Endodermal cell (in vitro differentiated cells): ENCODE data around the gene PRPSAP1. TPM values are rescaled to one million over a fixed set of nuclear protein-coding genes. Genes with fewer than 3 reads are reported as not detected.
"Not testable (repeated sequence)": the region's sequence is repeated elsewhere in the genome, so short reads cannot be mapped to it uniquely, and the experiment has no call there.

Experiments
- DNase-seq: peaks from one replicate; pipeline ENCODE4 v3.0.0-alpha.2; 2017
- H3K27ac ChIP-seq: 2 replicates; pipeline ENCODE4 v1.5.1; 2013; ENCODE audit warnings: mild to moderate bottlenecking, low read depth, low read length, moderate library complexity
- H3K27me3 ChIP-seq: 2 replicates; pipeline ENCODE4 v1.6.1; 2013; ENCODE audit warnings: mild to moderate bottlenecking, low read length, moderate library complexity; ENCODE audit not compliant: insufficient read depth, control insufficient read depth, poor library complexity, severe bottlenecking
- H3K36me3 ChIP-seq: 2 replicates; pipeline ENCODE4 v1.7.0; 2013; ENCODE audit warnings: mild to moderate bottlenecking, low read length, moderate library complexity; ENCODE audit not compliant: control insufficient read depth, insufficient read depth
- H3K4me1 ChIP-seq: one replicate; pipeline ENCODE4 v1.7.0; 2013; ENCODE audit warnings: low read length; ENCODE audit not compliant: control insufficient read depth, insufficient read depth
- H3K4me3 ChIP-seq: 2 replicates; pipeline ENCODE4 v1.5.1; 2013; ENCODE audit warnings: mild to moderate bottlenecking, low read length, moderate library complexity
- H3K9ac ChIP-seq: 2 replicates; pipeline ENCODE4 v1.6.1; 2013; ENCODE audit warnings: mild to moderate bottlenecking, low read length, moderate library complexity; ENCODE audit not compliant: poor library complexity, severe bottlenecking; ENCODE audit errors: extremely low read depth
- H3K9me3 ChIP-seq: 2 replicates; pipeline ENCODE4 v1.6.1; 2013; ENCODE audit warnings: mild to moderate bottlenecking, low read length, moderate library complexity; ENCODE audit not compliant: control insufficient read depth
- H3K27ac Mint-ChIP-seq: 2 replicates; pipeline ENCODE4 v1.8.0; 2020; ENCODE audit warnings: mixed read lengths
- H3K27me3 Mint-ChIP-seq: 2 replicates; pipeline ENCODE4 v1.8.0; 2021; ENCODE audit warnings: mild to moderate bottlenecking, mixed read lengths; ENCODE audit not compliant: insufficient read depth
- H3K36me3 Mint-ChIP-seq: 2 replicates; pipeline ENCODE4 v1.8.0; 2020; ENCODE audit warnings: low read depth, mixed read lengths
- H3K4me1 Mint-ChIP-seq: 2 replicates; pipeline ENCODE4 v1.8.0; 2020; ENCODE audit warnings: mixed read lengths
- H3K4me3 Mint-ChIP-seq: 2 replicates; pipeline ENCODE4 v1.8.0; 2020; ENCODE audit warnings: mild to moderate bottlenecking, moderate library complexity, mixed read lengths
- H3K9me3 Mint-ChIP-seq: 2 replicates; pipeline ENCODE4 v1.8.0; 2020; ENCODE audit warnings: mild to moderate bottlenecking, mixed read lengths
- WGBS, 2 experiments: methylation state at CpG; one replicate each; pipeline versions ENCODE4 v1.1.5 to v1.1.7; 2013; ENCODE audit warnings: missing lambda C conversion rate in 2 of 2, mixed read lengths in 1 of 2; ENCODE audit not compliant: insufficient coverage in 1 of 2, insufficient read length in 1 of 2; 5-methylcytosine and 5-hydroxymethylcytosine counted together
- total RNA-seq, 2 donors: library from RNA; stranded (reverse); fragmentation: NEBNext Ultra II Directional in 1 of 2; extraction: Animal tissue kit (Norgen Biotek cat#: 25700) in 1 of 2; gene quantifications; 2 replicates in 1 of 2; 3 replicates in 1 of 2; pipeline ENCODE4 v1.2.1, GENCODE V29; 2021
- TF ChIP-seq, protein P1 (sequence below): fragments of 200-600 bp; sonication (generic); conservative IDR thresholded peaks from 2 replicates; pipeline ENCODE4 v1.5.0; 2021; ENCODE audit warnings: antibody characterized with exemption, mild to moderate bottlenecking

The PRPSAP1 gene
- total RNA-seq, 2 donors from 2014 or later: 60.9 to 89.8 TPM

DNA sequence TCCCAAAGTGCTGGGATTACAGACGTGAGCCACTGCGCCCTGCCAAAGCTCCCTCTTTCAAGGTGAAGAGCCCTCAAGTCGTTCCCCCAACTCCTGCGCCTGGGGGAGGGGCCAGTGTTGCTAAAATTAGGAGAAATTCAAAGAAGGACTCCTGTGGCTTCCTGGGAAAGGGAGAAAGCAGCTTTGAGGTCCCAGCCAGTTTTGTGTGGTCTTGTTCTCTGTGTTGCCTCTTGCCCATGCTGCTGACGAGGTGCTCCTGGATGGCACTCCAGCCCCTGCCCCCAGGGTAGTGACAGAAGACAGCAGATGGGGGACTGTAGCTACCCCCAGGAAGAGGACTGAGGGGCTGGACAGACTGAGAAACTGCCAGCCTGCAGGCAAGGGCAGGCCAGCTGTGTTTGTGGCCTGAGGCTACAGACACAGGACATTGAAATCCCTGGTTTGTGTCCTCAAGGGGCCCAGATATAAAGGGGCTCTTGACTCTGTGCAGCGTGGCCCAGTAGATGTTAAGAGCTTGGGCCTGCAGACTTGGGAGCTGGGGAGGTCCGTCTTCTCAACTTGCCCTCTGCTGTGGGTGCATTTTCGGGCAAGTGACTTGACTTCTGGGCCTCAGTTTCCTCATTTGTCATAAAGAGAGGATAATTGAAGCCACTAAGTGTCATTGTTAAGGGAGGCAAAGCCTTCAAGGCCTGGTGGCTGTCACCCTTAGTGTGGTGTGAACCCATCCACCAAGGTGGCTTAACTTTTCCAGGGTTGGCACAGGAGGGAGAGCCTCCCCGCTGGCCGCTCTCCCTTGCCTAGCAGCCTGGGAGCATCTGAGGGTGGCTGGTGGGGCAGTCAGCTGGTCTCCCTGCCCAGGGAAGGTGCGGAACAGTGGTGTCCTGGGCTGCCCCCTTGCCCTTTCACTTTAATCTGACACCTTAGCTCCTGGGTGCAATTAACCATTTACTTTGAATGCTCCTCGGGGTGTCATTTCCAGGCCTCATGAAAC lies 84.4 kb downstream of the PRPSAP1 start:
- Mint-ChIP-seq H3K27ac (peak overlapping the region; percentile 72), H3K4me1 (peaks cover 18% of the 10 kb centered on the region), H3K9me3 (no peaks in the 10 kb centered on the region), H3K27me3 (no peaks in the 10 kb centered on the region), H3K4me3 (no peak overlapping the region), H3K36me3 (peaks cover 14% of the 10 kb centered on the region)
- H3K4me1 ChIP-seq: peaks cover 19% of the 10 kb centered on the region
- 90 to 95% methylated on average over 9 to 12 of the region's 12 CpGs for WGBS, 2 experiments
- TF ChIP-seq, protein P1, sequence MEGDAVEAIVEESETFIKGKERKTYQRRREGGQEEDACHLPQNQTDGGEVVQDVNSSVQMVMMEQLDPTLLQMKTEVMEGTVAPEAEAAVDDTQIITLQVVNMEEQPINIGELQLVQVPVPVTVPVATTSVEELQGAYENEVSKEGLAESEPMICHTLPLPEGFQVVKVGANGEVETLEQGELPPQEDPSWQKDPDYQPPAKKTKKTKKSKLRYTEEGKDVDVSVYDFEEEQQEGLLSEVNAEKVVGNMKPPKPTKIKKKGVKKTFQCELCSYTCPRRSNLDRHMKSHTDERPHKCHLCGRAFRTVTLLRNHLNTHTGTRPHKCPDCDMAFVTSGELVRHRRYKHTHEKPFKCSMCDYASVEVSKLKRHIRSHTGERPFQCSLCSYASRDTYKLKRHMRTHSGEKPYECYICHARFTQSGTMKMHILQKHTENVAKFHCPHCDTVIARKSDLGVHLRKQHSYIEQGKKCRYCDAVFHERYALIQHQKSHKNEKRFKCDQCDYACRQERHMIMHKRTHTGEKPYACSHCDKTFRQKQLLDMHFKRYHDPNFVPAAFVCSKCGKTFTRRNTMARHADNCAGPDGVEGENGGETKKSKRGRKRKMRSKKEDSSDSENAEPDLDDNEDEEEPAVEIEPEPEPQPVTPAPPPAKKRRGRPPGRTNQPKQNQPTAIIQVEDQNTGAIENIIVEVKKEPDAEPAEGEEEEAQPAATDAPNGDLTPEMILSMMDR: no peak
- no peak for DNase-seq
- H3K27ac ChIP-seq: no peak overlapping the region
- no peak overlapping the region for H3K9ac ChIP-seq
- H3K36me3 ChIP-seq: peaks cover 18% of the 10 kb centered on the region
- H3K9me3 ChIP-seq: no peaks in the 10 kb centered on the region
- no peak overlapping the region for H3K4me3 ChIP-seq
- no peaks in the 10 kb centered on the region for H3K27me3 ChIP-seq

DNA sequence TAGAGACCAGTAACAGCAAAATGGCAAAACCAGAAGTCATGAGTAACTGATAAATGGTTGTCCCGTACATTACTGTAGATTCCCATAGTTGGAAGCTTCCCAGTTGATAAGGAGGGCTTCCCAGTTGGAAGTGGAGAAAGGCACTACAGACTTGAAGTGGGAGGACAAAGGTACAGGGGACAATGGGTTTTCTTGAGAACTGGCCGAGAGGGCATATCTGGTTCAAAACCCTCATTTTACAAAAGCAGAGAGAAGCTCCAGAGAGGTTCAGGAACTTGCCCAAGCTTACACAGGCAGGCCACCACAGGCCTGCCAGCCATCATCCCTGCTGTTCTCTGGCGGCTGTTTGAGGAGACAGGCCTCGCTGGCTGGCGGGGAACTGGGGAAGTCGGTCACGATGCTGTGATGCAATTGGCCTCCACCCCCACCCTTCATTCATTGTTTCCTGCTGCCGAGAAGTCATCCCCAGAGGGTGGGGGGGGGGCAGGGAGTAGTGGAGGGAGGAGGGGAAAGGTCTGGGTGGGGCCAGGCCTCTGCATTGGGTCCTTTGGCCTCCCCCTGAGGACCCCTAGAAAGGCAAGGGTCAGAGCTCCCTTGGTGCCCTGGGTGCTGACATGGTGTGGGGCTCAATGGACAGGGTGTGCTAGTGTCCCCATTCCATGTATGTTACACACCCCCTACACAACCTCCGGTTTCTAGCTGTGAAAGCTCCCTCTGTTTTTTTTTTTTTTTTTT lies 85.5 kb downstream of the PRPSAP1 start:
- H3K27me3 Mint-ChIP-seq: no peaks in the 10 kb centered on the region
- 82 to 87% methylated on average over 3 to 9 of the region's 9 CpGs for WGBS, 2 experiments
- peaks cover 14% of the 10 kb centered on the region for H3K36me3 Mint-ChIP-seq
- Histone ChIP-seq H3K9me3 (no peaks in the 10 kb centered on the region), H3K4me1 (peaks cover 19% of the 10 kb centered on the region), H3K4me3 (peak overlapping the region; percentile 12), H3K36me3 (peaks cover 18% of the 10 kb centered on the region), H3K27ac (peak overlapping the region; percentile 47), H3K27me3 (no peaks in the 10 kb centered on the region), H3K9ac (no peak overlapping the region)
- H3K9me3 Mint-ChIP-seq: no peaks in the 10 kb centered on the region
- H3K27ac Mint-ChIP-seq: peak overlapping the region; percentile 78
- H3K4me3 Mint-ChIP-seq: peak overlapping the region; percentile 37
- H3K4me1 Mint-ChIP-seq: peaks cover 23% of the 10 kb centered on the region
- no peak for DNase-seq
- TF ChIP-seq, protein P1: no peak

DNA sequence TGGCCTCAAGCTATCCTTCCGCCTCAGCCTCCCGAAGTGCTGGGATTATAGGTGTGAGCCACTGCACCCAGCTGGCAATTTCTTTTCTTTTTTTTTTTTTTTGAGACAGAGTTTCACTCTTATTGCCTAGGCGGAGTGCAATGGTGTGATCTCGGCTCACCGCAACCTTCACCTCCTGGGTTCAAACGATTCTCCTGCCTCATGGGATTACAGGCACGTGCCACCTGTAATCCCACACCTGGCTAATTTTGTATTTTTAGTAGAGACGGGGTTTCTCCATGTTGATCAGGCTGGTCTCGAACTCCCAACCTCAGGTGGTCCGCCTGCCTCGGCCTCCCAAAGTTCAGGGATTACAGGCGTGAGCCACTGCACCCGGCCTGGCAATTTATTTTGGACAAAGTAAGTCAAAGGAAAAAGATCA lies 86.1 kb downstream of the PRPSAP1 start:
- not testable (repeated sequence) for H3K27me3 ChIP-seq, H3K9ac ChIP-seq, H3K9me3 Mint-ChIP-seq, H3K9me3 ChIP-seq, DNase-seq, H3K27me3 Mint-ChIP-seq
- Histone ChIP-seq H3K36me3 (peaks cover 18% of the 10 kb centered on the region), H3K4me1 (peaks cover 19% of the 10 kb centered on the region), H3K27ac (peak overlapping the region; percentile 47), H3K4me3 (peak overlapping the region; percentile 12)
- 96% methylated on average over 10 to 13 of the region's 13 CpGs for WGBS, 2 experiments
- peak overlapping the region; percentile 37 for H3K4me3 Mint-ChIP-seq
- H3K36me3 Mint-ChIP-seq: peaks cover 14% of the 10 kb centered on the region
- H3K27ac Mint-ChIP-seq: peak overlapping the region; percentile 78
- peaks cover 28% of the 10 kb centered on the region for H3K4me1 Mint-ChIP-seq
